ENCODE results near the gene SAMMSON. TPM values are rescaled to one million over a fixed set of nuclear protein-coding genes. Genes with fewer than 3 reads are reported as not detected.

The SAMMSON gene
- total RNA-seq, 1 donor, result not detected

GRCh38 chr3:70114431-70114830 is 114.9 kb downstream of the SAMMSON start:
- no peak for DNase-seq (ENCODE audit: low read depth)
- H3K4me3 ChIP-seq (ENCODE audit: low read depth, low read length), result no peak overlapping the region
- TF ChIP-seq CTCF (IDR thresholded peaks at IDR 0.05; ENCODE audit: insufficient read depth, low read length), result no peak

- H3K4me3 ChIP-seq (ENCODE audit: low read depth, low read length), result no peak overlapping the region
- no peak for TF ChIP-seq CTCF (IDR thresholded peaks at IDR 0.05; ENCODE audit: insufficient read depth, low read length)
- DNase-seq (ENCODE audit: low read depth), result no peak
These were observed 120.3 kb downstream of the SAMMSON start for GRCh38 chr3:70119879-70120278.
